Loucy (cell line): ENCODE measurements around the gene PARD3B.

Experiments used
- EZH2phosphoT487 ChIP-seq: fragments of 200-600 bp; IDR thresholded peaks from 2 replicates; pipeline ENCODE4 v1.6.1; 2018; ENCODE audit warnings: antibody characterized with exemption, mild to moderate bottlenecking, moderate library complexity, borderline replicate concordance
- TF ChIP-seq, protein P1 (sequence below): fragments of 200-600 bp; sonication (generic); conservative IDR thresholded peaks from 2 replicates; pipeline ENCODE4 v1.5.1; 2014; ENCODE audit warnings: mild to moderate bottlenecking, antibody characterized with exemption, low read length

DNA sequence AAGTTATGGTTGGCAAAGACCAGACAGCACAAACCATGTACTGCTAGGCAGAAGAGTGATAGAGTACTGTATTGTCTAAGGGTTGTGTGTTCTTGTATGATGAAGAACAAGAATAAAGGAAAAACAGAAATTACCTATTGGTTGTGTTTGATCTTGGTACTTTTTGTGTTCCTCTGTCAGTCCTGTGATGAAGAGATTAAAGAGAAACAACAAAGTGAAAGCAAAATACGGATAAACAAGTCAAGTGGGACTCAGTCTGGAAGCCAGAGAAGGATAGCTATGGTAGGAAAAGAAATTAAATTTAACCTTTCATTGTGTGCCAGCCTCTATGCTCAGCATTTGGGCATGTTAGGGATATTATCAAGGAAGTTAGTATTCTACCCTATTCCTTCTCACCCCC lies 413.1 kb downstream of the PARD3B start:
- TF ChIP-seq, protein P1, sequence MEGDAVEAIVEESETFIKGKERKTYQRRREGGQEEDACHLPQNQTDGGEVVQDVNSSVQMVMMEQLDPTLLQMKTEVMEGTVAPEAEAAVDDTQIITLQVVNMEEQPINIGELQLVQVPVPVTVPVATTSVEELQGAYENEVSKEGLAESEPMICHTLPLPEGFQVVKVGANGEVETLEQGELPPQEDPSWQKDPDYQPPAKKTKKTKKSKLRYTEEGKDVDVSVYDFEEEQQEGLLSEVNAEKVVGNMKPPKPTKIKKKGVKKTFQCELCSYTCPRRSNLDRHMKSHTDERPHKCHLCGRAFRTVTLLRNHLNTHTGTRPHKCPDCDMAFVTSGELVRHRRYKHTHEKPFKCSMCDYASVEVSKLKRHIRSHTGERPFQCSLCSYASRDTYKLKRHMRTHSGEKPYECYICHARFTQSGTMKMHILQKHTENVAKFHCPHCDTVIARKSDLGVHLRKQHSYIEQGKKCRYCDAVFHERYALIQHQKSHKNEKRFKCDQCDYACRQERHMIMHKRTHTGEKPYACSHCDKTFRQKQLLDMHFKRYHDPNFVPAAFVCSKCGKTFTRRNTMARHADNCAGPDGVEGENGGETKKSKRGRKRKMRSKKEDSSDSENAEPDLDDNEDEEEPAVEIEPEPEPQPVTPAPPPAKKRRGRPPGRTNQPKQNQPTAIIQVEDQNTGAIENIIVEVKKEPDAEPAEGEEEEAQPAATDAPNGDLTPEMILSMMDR = no peak
- TF ChIP-seq EZH2phosphoT487 = no peak
